GM21717 (cell line): ENCODE results near the gene NXPH1.

Experiments used
- ATAC-seq: cut with Tn5 transposase; IDR thresholded peaks from one replicate; pipeline ENCODE4 v1.9.1; 2021; ENCODE audit warnings: mild to moderate bottlenecking, moderate library complexity; ENCODE audit not compliant: unreplicated experiment

NXPH1 gene

GRCh38 chr7:8491544-8492489 is 58.4 kb downstream of the NXPH1 start:
- no peak for ATAC-seq

- ATAC-seq, result no peak
These were observed 65.7 kb downstream of the NXPH1 start for GRCh38 chr7:8499128-8499527.

- ATAC-seq, result no peak
These were observed 66.9 kb downstream of the NXPH1 start for GRCh38 chr7:8500286-8500685.

- no peak for ATAC-seq
These were observed 74.2 kb downstream of the NXPH1 start for GRCh38 chr7:8507566-8507965.

- no peak for ATAC-seq
These were observed 76.2 kb downstream of the NXPH1 start for GRCh38 chr7:8509621-8510020.

GRCh38 chr7:8511855-8512254 is 78.4 kb downstream of the NXPH1 start:
- no peak for ATAC-seq

GRCh38 chr7:8514781-8515519 is 81.5 kb downstream of the NXPH1 start:
- no peak for ATAC-seq

GRCh38 chr7:8515640-8516185 is 82.3 kb downstream of the NXPH1 start:
- ATAC-seq, result no peak

GRCh38 chr7:8516976-8517375 is 83.6 kb downstream of the NXPH1 start:
- ATAC-seq, result no peak

- ATAC-seq, result no peak
These were observed 94.9 kb downstream of the NXPH1 start for GRCh38 chr7:8528311-8528710.

- ATAC-seq, result no peak
These were observed 98.6 kb downstream of the NXPH1 start for GRCh38 chr7:8531991-8532515.

- ATAC-seq, result no peak
These were observed 103.0 kb downstream of the NXPH1 start for GRCh38 chr7:8536431-8536830.

GRCh38 chr7:8549046-8549445 is 115.6 kb downstream of the NXPH1 start:
- ATAC-seq, result no peak

GRCh38 chr7:8560501-8560900 is 127.1 kb downstream of the NXPH1 start:
- ATAC-seq, result no peak

- ATAC-seq, result no peak
These were observed 128.0 kb downstream of the NXPH1 start for GRCh38 chr7:8561449-8561848.

- ATAC-seq, result no peak
These were observed 130.9 kb downstream of the NXPH1 start for GRCh38 chr7:8564281-8564680.

GRCh38 chr7:8566016-8566415 is 132.6 kb downstream of the NXPH1 start:
- ATAC-seq, result no peak

GRCh38 chr7:8567626-8568025 is 134.2 kb downstream of the NXPH1 start:
- no peak for ATAC-seq

GRCh38 chr7:8579661-8580194 is 146.3 kb downstream of the NXPH1 start:
- ATAC-seq, result no peak

GRCh38 chr7:8581842-8582241 is 148.4 kb downstream of the NXPH1 start:
- no peak for ATAC-seq

GRCh38 chr7:8582728-8583127 is 149.3 kb downstream of the NXPH1 start:
- no peak for ATAC-seq
